Left cardiac atrium (tissue), 4 donors: ENCODE measurements around the gene NR5A1. TPM values are rescaled to one million over a fixed set of nuclear protein-coding genes. Genes with fewer than 3 reads are reported as not detected.

Source experiments
- ATAC-seq, 2 donors: fragments of 200-7000 bp; cut with Tn5 transposase; one replicate each; pipeline ENCODE4 v1.9.1; 2020; ENCODE audit warnings: mild to moderate bottlenecking in 2 of 2, moderate library complexity in 2 of 2
- DNase-seq: peaks from one replicate; pipeline ENCODE4 v3.0.0-alpha.2; 2020
- intact Hi-C, 2 donors: fragments of 100-400 bp; cut with DNase I; formaldehyde crosslinking; loops; one replicate each; pipeline versions ENCODE4 v1.14.1 to v1.15.1; 2022 to 2023
- total RNA-seq, 2 donors: library from RNA; stranded (reverse); fragmentation: NEBNext Ultra II Directional; extraction: Animal tissue kit (Norgen Biotek cat#: 25700); gene quantifications; one replicate each; pipeline ENCODE4 v1.2.1, GENCODE V29; 2021
- donor health status: DM: no; HTN: yes; CAD: no.
- donor health status: DM: no; HTN: yes; CAD: no; lungs with severe emphysema.
- donor health status: DM: yes; HTN: yes; CAD: no.
- donor health status: Dilated cardiomyopathy.

Gene NR5A1
- total RNA-seq, 2 donors from 2014 or later, result not detected

DNA sequence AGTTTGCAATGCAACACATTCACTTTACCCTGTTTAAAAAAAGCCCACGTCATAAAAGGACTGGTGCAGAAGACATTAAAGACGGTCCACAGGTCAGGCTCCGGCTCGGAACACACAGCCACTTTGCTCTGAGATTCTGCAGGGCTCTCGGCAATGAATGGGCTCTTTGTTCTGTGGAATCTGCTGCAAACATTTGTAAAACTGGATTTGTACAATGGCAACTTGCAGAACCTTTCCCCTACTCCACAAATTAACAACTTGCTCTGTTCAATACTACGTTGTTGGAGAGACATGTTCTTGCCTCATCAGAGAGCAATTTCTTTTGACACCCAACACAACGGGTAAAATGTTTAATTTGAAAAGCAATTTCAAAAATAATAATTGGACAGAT is 13.0 kb upstream of the NR5A1 start:
- intact Hi-C loops, result no loop called here
- ATAC-seq (no peak), DNase-seq (no peak)

DNA sequence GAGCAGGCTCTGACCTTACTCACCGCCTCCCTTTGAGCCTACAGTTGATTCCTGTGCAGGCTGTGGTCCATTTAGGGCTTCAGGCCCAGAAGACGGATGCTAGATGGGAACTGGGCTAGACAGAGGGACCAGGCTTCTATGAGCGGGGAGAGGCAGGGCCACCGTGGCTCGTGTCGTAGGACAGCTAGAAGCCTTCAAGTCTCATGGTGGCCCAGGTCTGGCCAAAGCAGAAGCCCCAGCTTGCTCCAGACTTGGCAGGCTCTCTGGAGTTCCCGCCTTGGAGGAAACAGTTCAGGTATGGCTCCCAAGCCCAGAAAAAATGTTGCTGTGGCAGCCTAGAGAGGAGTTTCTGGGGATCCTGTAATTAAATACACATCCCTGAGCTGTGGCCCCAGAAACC is 10.9 kb upstream of the NR5A1 start:
- DNase-seq, result no peak
- intact Hi-C loops, result no loop called here

DNA sequence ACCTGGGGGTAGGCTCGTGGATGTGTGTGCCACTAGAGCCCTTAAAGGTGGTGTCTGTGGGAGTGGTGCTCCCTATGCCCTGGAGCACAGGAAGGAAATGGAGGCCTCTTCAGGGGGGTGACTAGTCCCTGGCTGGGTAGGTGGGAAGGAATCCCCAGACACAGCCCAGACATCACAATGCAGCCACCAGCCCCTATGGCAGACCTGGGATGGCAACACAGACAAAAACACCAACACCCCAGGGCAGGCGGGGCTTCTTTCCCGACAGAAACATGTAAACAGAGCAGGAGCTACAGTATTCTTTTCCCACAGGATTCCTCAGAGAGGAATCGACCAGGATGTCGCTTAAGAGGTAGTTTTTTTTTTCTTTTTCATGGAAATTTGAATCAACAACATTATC is 10.4 kb upstream of the NR5A1 start:
- intact Hi-C loops, result no loop called here
- DNase-seq (no peak), ATAC-seq (no peak)

More for the DNA sequence above, 10.9 kb upstream of the NR5A1 start:
- ATAC-seq, result no peak

DNA sequence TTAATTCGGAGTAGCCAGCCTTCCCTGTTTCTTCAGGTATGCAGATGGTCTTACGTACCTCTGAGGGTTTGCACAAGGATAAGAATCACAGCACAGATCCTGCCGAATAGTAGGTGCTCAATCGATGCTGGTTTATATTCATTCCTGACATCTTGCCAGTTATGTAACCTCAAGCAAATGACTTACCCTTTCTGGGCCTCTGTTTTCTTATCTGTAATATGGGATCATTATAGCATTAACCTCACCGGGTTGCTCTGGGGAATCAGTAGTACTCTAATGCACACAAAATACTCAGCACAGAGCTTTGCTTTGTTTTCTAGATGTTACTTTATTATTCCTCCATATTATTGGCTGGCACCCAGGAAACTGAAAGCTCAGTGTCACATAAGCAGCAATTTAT is 7.7 kb upstream of the NR5A1 start:
- DNase-seq (no peak), ATAC-seq (no peak)
- intact Hi-C loops, result no loop called here

DNA sequence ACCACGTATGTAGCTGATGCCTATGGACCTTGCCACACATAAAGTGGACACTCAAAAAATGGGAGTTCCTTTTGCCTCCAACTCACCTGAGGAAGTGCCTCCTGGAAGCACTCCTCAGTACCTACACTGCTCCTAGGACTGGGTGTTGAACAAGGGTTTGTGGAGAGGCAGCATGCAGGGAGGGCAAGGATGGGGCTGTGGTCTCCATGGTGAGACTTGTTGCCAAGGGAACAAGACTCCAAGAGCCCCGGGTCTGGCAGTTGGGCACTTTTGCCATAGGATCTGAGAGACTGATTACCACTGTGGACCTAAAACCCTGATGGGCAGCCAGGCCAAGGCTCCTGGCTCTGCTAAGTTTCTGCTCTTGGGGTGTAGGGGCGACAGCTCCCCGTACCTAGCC is 6.9 kb upstream of the NR5A1 start:
- no peak for DNase-seq
- ATAC-seq, result no peak
- intact Hi-C loops, result no loop called here

DNA sequence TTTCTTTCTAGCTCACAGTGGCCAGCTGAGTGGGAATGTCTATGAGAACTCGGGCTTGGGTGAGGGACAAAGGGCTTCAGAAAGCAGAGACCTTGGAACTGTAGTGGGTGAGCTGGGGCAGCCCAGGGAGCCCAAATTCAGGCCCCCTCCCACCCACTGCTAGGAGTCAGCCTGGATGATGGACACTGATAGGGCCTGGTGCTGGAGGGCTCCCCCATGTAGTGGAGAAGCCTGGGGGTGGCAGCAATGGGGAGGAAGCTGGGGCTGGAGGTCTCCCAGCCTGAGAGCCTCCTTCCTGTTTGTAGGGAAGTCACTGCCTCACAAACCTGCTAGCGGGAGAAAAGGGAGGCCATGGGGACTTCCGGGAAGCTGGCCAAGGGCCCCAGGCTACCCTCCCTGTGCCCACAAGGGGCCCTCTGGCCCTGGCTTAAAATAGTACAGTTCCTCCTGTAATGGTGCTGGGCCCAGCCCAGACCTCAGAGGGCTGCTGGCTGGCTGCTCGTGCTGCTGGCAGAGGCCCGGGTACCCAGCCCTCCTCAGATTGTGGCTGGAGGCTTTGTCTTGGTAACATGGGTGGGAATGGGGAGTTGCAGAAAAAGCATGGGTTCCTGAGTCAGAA is 6.3 kb upstream of the NR5A1 start:
- peak; percentile 77 to 88 for ATAC-seq
- intact Hi-C loops, result no loop called here
- no peak for DNase-seq

DNA sequence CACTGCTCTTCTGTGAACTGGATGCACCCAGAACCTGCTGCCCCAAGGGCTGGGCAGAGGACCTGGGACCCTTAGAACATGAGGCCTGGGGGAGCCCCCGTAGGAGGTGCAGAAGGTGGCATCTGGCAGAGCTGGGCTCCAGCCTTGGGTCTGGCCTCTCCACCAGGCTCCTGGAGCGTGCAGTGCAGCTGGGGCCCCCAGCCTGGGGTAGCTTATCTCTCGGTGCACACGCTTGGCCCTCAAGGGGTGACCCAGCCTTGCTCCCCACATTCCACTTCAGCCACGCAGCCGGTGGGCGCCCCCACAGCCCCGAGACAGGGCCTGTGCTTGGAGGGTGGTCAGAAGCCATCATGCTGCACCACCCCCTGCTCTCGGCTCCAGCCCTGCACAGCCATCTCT is 5.6 kb upstream of the NR5A1 start:
- no peak for DNase-seq
- intact Hi-C loops, result no loop called here
- peak in 1 of 2 donors; percentile 8 for ATAC-seq

DNA sequence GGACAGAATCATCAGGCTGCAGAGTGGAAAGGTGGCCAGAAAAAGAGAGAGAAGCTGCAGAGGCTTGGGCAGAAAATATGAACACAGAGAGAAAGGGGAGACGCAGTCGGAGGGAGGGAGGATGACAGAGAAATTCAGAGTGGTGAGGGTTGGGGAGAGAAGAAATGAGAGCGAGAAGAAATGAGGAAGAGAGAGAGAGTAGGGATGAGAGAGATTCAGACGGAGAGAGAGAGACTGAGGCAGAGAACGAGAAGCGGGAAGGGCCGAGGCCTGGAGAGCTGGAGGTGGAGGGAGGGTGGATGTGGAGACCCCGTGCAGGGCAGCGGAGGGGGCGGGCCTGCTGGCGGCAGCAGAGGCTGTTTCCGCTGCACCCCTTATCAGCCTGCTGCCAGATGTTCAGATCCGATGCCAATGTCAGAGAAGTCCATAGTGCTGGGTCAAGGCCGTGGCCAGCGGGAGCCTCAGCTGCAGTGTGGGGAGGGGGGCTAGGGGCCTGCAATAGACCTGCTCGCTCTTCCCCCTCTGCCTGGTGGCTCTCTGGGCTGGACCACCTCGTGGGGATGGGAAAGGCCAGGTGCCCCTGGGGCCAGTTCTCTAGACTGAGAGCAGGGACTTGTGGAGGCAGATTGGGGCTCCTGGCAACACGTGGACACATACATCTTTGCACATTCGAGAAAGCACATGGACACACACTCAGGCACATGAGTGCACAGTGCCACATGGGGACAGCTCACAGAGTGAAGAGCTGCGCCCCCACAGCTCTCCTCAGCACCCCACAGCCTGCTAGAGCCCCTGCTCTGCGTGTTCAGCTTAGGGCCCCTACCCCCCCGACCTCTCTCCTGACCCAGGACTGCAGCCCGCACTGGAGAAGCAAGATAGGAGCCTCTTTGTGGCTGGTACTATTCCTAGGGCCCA is 4.9 kb upstream of the NR5A1 start:
- DNase-seq (no peak), ATAC-seq (peak; percentile 9 to 12)
- intact Hi-C loops, result no loop called here

DNA sequence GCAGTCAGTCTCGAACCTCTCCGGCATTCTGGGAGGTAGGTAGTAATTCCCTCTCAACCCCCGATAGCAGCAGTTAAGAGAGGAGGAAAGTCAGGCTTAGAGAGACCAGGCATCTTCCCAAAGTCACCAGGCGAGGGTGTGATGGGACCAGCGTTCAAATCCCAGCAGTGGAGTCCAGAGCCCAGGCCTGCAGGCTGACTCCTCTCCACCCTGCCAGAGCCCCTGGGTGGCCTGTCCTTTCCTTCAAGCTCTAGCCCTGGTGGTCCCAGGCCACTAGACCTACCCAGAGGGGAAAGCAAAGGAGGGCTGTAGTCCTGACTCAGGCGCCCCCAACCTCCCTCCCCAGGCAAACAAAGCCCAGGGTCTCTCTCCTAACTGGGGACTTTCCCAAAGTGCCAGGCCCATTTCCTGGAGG is 4.2 kb upstream of the NR5A1 start:
- intact Hi-C loops, result no loop called here
- DNase-seq (no peak), ATAC-seq (no peak)

DNA sequence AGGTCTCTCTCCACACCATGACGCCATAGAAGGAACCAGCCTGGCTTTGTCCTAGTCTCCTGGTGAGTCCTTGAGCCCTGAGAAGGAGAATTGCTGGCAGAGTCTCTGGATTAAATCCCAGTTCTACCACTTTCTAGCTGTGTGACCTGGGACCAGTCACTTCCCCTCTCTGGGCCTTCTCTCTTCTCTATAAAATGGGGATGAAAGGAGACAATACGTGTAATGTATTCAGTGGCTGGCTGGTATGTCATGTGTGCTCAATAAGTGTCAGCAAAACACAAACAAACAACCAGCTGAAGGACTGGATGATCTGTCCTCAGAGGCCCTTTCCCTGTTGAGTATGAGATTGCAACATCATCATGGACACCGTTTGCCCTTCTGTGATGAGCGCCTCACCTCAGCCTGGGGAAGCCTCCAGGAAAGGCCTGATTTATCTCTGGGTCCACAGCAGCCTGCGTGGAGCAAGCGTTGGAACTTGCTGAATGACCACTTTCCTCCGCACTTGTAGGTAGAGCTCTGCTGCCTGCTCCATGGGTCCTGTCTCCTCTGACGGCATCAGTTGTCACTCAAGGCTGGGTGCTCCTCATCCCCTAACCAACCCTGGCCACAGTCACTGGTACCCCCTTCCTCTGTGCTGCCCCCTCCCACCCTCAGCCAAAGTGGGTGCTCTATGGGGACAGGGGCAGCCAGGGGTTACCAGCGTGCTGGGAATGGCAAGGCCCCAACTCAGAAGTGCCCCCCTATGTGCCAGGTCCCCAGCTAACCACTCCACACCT is 3.6 kb upstream of the NR5A1 start:
- no peak for ATAC-seq
- intact Hi-C loops, result no loop called here
- DNase-seq, result no peak

DNA sequence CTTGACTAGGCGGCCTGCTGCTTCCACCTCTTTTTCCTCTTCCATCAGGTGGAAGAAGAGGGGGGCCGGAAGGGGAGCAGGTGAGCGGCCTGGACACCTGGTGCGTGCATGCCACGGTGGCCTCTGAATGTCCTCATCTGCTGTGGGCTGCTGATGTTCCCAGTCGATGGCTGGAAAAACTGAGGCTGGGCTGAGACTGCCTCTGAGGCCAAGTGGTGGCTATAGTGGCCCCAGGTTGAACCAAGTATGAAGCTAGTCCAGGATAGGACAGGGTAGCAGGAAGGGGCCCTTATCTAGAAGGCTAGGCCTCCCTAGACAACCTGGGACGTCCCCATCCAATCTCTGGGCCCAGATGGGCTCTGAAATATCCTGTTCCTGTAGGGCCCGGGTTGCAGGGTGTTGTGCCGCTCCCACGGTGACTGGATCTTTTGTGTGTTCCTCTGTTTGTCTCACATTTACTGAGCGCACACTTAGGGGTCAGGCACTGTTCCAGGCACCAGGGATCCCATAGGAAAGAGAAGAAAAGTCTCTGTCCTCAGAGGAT is 753 bp upstream of the NR5A1 start:
- intact Hi-C loops, result no loop called here
- DNase-seq (no peak), ATAC-seq (no peak)

DNA sequence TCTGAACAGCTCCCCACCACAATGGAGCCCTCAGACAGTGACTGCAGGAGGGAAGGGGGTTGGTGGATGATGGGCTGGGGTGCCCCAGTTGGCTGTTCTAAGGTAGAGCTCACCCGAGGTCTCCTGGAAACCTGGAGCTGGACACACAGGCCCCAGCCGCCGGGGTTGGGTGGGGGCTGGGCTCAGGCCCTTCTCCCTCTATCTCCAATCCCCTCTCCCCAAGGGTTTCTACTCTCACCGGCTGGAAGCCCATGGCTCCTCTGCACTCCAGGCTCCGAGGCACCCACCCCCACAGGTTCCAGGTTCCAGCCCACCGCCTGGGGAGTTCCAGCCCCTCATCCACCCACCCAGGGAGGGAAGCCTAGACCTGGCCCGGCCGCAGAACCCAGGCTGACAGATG is 766 bp downstream of the NR5A1 start:
- DNase-seq (no peak), ATAC-seq (no peak)
- intact Hi-C loops, result no loop called here

DNA sequence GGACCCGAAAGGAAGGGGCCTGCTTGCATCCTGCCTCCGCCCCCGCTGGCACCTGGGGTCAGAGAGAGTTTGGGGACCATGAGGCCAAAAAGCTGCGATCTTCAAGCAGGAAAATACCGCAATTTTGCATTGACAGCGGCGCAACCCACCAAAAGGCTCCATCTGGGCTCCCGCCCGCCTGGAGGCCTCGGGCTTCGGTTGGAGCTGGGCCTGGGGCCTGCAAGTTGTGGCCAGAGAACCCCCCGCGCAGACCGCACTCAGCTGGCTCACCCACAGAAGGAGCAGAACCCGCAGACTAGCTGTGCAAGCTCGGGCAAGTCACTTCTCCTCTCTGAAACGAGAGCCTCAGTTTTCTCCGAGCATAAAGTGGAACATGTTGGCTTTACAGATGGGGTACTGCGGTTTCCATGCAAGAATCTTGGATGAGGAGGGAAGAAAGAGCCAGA is 1.3 kb downstream of the NR5A1 start:
- ATAC-seq, result no peak
- intact Hi-C loops, result no loop called here
- no peak for DNase-seq

DNA sequence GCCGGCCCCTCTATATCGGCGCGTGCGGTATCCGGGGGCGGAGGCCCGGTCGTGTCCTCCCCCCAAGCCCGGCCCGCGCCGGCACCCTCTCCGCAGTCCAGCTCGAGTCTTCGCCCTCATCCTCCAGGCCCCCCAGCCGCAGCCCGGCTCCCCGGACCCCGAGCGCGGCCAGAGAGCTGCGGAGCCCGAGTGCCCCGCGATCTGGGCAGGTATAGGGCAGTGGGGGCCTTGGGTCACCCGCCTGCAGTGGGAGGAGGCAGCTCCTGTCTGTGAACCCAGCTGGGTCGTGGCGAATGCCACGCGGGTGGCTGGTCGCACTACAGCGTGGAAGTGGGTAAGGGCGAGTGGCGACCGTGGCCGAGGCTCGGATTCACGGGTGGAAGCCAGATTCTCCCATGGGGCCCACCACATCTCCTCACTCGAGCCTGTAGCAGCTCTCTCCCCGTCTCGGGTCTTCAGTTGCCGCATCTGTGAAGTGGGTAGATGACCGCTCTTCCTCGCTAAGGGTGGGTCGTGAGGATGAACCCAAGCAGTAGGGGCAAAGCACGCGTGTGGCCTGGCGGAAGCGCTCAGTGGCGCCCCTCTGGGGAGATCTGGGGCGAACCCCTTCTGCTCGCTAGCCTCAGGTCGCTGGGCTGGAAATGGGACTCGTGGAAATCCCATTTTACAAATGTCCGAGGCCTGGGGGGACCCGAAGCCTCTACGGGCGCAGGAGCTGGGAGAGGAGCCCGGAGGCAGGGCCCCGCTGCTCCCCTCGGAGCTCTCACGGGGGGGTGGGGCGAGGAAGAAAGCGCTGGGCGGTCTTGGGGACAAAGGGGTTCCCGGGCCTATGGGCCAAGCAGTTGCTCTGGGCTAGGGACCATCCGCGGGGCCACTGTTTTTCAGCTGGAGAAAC is 1.9 kb downstream of the NR5A1 start:
- no peak for ATAC-seq
- intact Hi-C loops, result no loop called here
- DNase-seq, result no peak

DNA sequence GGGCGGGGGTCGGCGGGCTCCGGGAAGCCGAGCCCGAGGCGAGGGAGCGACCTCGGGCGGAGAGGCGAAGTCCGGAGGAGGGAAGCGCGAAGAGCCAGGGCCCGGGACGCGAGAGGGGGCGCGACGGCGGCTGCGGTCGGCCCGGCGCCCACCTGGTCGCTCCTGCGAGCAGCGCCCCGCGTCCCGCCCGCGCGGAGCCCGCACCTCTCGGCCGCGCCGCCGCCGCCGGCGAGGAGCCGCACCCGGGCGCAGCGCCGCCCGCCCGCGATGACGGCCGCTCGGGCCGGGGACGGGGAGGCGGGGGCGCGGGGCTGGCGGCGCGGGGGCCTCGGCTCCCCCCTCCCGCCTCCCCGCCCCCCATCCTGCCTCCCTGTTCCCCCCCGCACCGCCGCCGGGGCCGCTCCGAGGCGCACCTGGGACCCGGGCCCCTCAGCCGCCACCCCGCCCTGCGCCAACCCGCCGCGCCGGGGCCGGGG is 2.6 kb downstream of the NR5A1 start:
- no peak for DNase-seq
- intact Hi-C loops, result no loop called here
- ATAC-seq, result no peak

DNA sequence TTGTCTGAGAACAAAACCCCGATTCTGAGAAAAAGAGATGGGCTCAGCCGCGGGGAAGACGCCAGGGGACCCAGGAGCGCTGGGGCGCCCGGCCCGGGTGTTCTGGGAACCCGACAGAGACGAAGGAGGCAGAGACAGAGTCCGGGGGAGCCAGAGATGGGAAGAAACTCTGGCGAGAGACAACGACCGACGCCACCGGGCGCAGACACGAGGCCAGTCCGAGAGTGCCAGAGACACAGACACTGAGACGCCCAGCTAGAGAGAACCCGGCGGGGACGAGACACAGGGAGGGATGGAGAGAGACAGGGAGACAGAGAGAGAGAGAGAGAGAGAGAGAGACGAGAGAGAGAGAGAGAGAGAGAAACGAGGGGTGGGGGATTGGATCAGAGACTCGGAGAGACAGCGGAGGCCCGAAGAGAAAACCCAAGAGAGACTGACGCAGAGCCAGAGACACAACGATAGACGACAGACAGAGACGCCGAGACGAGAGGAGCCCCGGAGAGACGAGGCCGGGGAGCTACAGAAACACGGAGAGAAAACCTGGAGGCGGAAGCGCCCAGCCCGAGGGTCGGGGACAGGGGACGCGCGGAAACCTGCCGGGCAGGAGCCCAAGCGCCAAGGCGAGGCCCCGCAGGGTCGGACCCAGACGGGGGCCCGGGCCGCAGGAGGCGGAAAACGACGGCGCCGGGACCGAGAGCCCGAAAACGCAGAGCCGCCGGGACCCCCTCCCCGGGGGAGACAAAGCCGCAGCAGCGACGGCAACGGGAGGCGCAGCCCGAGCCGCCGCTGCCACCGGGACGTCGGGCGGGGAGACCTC is 3.3 kb downstream of the NR5A1 start:
- intact Hi-C loops, result no loop called here
- ATAC-seq, result no peak
- DNase-seq, result no peak

DNA sequence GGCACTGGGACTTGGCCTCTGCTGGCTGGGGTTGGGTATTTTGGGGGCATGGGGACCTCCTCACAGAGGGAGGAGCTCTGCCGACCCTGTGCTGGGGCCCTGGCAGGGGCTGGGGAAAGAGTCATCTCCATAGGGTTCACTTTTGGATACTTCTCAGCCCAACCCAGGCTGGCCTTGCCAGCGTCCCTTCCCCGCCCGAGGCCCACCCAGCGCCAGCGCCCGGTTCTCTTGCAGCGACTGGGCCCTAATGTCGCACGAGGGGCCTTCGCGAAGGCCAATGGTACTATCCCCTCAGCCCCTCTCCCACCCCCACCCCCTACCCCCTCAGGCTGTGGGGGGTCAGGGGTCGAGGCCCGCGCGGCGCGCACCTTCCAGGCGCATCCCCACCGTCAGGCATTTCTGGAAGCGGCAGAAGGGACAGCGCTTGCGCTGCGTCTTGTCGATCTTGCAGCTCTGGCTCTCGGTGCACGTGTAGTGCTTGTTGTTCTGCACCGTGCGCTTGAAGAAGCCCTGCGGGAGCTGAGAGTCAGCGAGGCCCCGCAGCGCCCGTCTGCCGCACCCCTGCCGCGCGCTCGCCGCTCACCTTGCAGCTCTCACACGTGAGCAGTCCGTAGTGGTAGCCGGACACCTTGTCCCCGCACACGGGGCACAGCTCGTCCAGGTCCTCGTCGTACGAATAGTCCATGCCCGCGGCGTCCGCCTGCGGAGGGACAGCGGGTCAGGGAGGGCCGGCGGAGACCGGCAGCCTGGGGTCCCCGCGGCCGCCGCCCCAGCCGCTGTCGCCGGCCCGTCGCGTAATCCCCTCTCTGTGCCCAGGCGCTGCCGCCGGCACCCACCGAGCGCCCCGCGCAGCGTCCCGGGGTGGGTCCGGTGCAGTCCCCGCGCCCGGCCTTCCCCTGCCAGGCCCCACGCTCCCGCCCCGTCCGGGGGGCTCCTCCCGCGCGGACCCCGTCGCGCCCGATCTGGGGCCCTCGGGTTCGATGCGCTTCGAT is 4.2 kb downstream of the NR5A1 start:
- intact Hi-C loops, result no loop called here
- no peak for DNase-seq
- ATAC-seq, result no peak
